ENCODE data around the gene GDF11. TPM values are rescaled to one million over a fixed set of nuclear protein-coding genes. Genes with fewer than 3 reads are reported as not detected.

The GDF11 gene
- total and polyA plus RNA-seq, 7 experiments from 2014 or later: 0.79 to 16.2 (median 6.9) TPM

DNA sequence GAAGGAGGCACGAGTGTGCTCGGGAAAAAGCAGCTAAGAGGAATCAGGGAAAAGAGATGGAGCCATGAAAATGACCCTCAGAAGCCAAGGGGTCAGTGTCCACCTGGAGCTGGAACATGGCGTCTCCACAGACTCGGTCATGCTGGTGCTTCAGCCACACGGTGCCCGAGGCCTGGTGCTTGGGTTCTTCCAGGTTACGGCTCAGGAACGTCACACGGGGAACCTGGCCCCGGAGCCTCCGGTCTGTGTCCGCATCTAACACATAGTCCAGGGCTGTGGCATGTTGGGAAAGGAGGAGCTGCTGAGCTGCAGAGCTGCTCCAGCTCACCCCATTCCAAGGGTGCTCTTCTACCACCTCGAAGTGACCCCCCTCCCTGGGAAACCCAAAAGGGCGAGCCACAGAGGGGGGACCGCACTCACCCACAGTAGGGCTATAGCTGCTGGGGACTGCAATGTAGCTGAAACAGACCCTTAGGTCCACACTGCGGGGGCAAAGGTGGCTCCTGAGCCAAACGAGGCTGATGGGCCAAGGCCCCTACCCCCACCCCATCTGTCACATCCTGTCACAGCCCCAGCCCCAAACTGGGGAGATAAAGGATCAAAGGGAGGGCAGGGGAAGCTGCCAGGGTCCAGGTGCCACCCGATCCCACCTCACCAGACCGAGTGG is 46.0 kb upstream of the GDF11 start:
- CTCF ChIA-PET: no interaction called here
- Histone ChIP-seq H3K27ac (ENCODE audit: low read depth, low read length) (no peak overlapping the region), H3K4me1 (ENCODE audit: control insufficient read depth in 2 of 2, insufficient read depth in 2 of 2, low read length in 2 of 2) (no peaks in the 10 kb centered on the region), H3K9me3 (ENCODE audit: control insufficient read depth in 2 of 3, low read length in 3 of 3) (no peaks in the 10 kb centered on the region), H3K27me3 (ENCODE audit: control insufficient read depth in 2 of 2, insufficient read depth in 2 of 2, low read length in 2 of 2) (no peaks in the 10 kb centered on the region), H3K4me3 (ENCODE audit: low read length) (no peak overlapping the region), H3K36me3 (ENCODE audit: control insufficient read depth in 2 of 3, insufficient read depth in 3 of 3, low read length in 3 of 3) (no peaks in the 10 kb centered on the region)
- DNase-seq (no peak), ATAC-seq (no peak)
- intact Hi-C loops (cut with micrococcal nuclease): no loop called here
- Mint-ChIP-seq H3K9me3 (no peaks in the 10 kb centered on the region), H3K4me3 (no peak overlapping the region), H3K27me3 (no peaks in the 10 kb centered on the region), H3K36me3 (no peaks in the 10 kb centered on the region), H3K4me1 (peaks cover 0 to 4% (median 0%) of the 10 kb centered on the region in 7 donors), H3K27ac (no peak overlapping the region)
- POLR2A ChIA-PET: no interaction called here

DNA sequence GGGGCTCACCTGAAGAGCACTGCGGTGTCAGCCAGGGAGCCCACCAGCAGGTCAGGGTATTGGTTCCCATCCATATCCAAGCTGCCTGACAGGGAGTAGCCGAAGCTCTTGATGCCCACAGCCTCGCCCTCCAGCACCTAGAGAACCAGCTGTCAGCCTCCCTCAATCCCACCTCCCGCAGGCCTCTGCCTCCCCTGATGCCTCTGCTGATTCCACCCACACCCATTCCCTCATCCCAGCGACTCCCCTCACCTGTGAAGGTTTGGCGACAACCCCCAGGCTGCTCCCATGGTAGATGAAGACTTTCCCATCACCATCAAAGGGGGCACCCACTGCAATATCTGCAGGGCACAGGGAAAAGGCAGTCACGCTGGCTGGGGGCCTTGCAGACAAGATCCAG is 45.2 kb upstream of the GDF11 start:
- ATAC-seq: no peak
- CTCF ChIA-PET: interaction anchor here (0.7 kb wide), 1 partner anchor 39 kb away, joined by 3 read pairs; no protein-coding TSS in a partner anchor
- no peaks in the 10 kb centered on the region for H3K27me3 ChIP-seq (ENCODE audit: control insufficient read depth in 2 of 2, insufficient read depth in 2 of 2, low read length in 2 of 2)

DNA sequence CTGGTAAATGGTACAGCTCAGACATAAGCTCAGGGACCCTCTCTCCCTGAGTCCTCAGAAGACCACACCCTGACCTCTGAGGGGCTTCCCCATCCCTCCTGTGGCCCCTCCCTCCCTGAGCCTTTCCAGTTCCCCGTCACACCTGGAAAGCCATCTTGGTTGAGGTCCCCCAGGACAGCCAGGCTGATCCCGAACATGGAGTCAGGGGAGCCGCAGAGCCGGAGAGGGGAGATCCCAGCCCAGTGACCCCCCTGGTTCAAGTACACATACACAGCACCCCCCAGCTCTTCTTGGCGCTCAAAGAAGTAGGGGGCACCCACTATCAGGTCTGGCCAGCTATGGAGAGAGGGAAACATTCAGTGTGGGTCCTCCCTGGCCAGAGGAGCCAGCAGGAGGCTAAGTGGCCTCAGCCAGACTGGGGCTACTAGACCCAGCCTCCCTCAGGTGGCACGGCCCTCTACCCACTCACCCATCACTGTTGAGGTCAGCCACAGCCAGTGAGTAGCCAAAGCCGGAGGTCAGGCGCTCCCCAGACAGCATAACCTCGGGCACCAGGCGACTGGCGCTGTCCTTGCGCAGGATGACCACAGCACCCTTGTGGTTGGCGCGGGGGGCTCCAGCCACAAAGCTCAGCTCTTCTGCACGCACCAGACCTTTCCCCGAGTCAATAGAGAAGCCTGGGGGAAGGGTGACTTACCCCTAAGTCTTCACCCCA is 44.5 kb upstream of the GDF11 start:
- Histone ChIP-seq H3K4me3 (ENCODE audit: low read length) (no peak overlapping the region), H3K27ac (ENCODE audit: low read depth, low read length) (no peak overlapping the region), H3K27me3 (ENCODE audit: control insufficient read depth in 2 of 2, insufficient read depth in 2 of 2, low read length in 2 of 2) (no peaks in the 10 kb centered on the region), H3K9me3 (ENCODE audit: control insufficient read depth in 2 of 3, low read length in 3 of 3) (no peaks in the 10 kb centered on the region), H3K36me3 (ENCODE audit: control insufficient read depth in 2 of 3, insufficient read depth in 3 of 3, low read length in 3 of 3) (no peaks in the 10 kb centered on the region), H3K4me1 (ENCODE audit: control insufficient read depth in 2 of 2, insufficient read depth in 2 of 2, low read length in 2 of 2) (no peaks in the 10 kb centered on the region)
- ATAC-seq: no peak
- intact Hi-C loops (cut with micrococcal nuclease): no loop called here
- Mint-ChIP-seq H3K4me3 (no peak overlapping the region), H3K4me1 (peaks cover 0 to 4% (median 0%) of the 10 kb centered on the region in 7 donors), H3K36me3 (no peaks in the 10 kb centered on the region), H3K9me3 (no peaks in the 10 kb centered on the region), H3K27ac (no peak overlapping the region), H3K27me3 (peaks cover 0 to 2% (median 0%) of the 10 kb centered on the region in 5 donors)
- POLR2A ChIA-PET: no interaction called here
- CTCF ChIA-PET: interaction anchor here (0.7 kb wide), 1 partner anchor 39 kb away, joined by 3 read pairs; no protein-coding TSS in a partner anchor
- no peak for DNase-seq

More for the DNA sequence above, 45.2 kb upstream of the GDF11 start:
- H3K27me3 Mint-ChIP-seq: no peaks in the 10 kb centered on the region
- H3K4me1 Mint-ChIP-seq: peaks cover 0 to 4% (median 0%) of the 10 kb centered on the region in 7 donors
- no peaks in the 10 kb centered on the region for H3K36me3 ChIP-seq (ENCODE audit: control insufficient read depth in 2 of 3, insufficient read depth in 3 of 3, low read length in 3 of 3)
- H3K9me3 ChIP-seq (ENCODE audit: control insufficient read depth in 2 of 3, low read length in 3 of 3): no peaks in the 10 kb centered on the region
- no peak overlapping the region for H3K27ac ChIP-seq (ENCODE audit: low read depth, low read length)
- no peak overlapping the region for H3K27ac Mint-ChIP-seq
- POLR2A ChIA-PET: no interaction called here
- intact Hi-C loops (cut with micrococcal nuclease): no loop called here
- H3K4me3 Mint-ChIP-seq: peak overlapping the region in 1 of 10 donors; percentile 51
- no peaks in the 10 kb centered on the region for H3K9me3 Mint-ChIP-seq
- H3K36me3 Mint-ChIP-seq: no peaks in the 10 kb centered on the region
- no peak overlapping the region for H3K4me3 ChIP-seq (ENCODE audit: low read length)
- no peak for DNase-seq
- H3K4me1 ChIP-seq (ENCODE audit: control insufficient read depth in 2 of 2, insufficient read depth in 2 of 2, low read length in 2 of 2): no peaks in the 10 kb centered on the region

DNA sequence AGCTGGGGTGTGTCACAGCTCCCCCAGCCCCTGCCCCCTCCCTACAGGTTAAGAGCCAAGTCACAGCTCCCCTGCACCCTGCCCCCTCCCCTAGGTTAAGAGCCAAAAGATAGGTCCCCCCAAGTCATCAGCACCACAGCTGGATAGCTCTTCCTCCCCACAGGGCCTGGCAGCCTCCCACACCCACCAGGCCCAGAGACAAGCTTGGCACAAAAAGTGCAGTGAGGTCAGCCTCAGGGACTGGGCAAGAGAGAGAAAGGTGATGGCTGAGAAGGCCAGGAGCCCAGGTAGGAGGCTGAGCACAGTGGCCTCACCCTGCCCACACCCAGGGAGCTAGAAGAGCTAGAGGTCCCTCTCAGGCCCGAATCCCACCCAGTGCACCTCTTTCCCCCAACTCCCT is 44.0 kb upstream of the GDF11 start:
- no peaks in the 10 kb centered on the region for H3K4me1 ChIP-seq (ENCODE audit: control insufficient read depth in 2 of 2, insufficient read depth in 2 of 2, low read length in 2 of 2)
- H3K27me3 ChIP-seq (ENCODE audit: control insufficient read depth in 2 of 2, insufficient read depth in 2 of 2, low read length in 2 of 2): no peaks in the 10 kb centered on the region
- Mint-ChIP-seq H3K36me3 (no peaks in the 10 kb centered on the region), H3K4me3 (no peak overlapping the region), H3K4me1 (peaks cover 0 to 4% (median 0%) of the 10 kb centered on the region in 7 donors), H3K27ac (no peak overlapping the region), H3K27me3 (peaks cover 0 to 6% (median 0%) of the 10 kb centered on the region in 5 donors), H3K9me3 (no peaks in the 10 kb centered on the region)
- CTCF ChIA-PET: no interaction called here
- H3K27ac ChIP-seq (ENCODE audit: low read depth, low read length): no peak overlapping the region
- ATAC-seq: no peak
- intact Hi-C loops (cut with micrococcal nuclease): no loop called here
- no peak overlapping the region for H3K4me3 ChIP-seq (ENCODE audit: low read length)
- no peak for DNase-seq
- POLR2A ChIA-PET: no interaction called here
- H3K36me3 ChIP-seq (ENCODE audit: control insufficient read depth in 2 of 3, insufficient read depth in 3 of 3, low read length in 3 of 3): no peaks in the 10 kb centered on the region
- no peaks in the 10 kb centered on the region for H3K9me3 ChIP-seq (ENCODE audit: control insufficient read depth in 2 of 3, low read length in 3 of 3)

DNA sequence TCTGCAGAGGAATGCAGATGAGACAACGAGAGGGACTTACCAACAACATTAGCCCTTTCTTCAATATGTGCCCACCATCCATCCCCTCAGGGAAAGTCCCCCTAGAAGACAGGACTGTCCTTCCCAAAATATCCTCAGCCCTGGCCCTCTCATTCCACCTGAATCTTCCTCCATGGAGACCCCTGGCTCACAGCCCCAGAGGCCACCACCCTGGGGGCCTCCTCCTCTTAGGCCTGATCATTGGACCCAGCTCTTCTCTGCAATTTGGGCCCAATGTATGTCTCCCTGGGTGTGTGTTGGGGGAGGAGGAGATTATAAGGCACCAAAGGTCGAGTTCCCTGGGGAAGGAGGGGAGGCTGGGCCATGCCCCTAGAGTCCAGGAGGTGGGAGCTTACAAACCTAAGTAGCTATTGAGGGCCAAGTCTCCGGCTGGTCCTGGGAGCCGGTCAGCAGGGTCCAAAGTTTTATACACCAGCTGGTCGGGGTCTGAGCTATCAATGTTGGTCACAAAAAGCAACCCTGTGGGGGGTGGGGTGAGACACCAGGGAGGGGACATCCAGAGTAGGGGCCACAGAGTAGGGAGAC is 43.4 kb upstream of the GDF11 start:
- Mint-ChIP-seq H3K36me3 (no peaks in the 10 kb centered on the region), H3K27ac (no peak overlapping the region), H3K27me3 (peaks cover 0 to 11% (median 0%) of the 10 kb centered on the region in 5 donors), H3K9me3 (no peaks in the 10 kb centered on the region), H3K4me3 (no peak overlapping the region), H3K4me1 (peaks cover 0 to 4% (median 0%) of the 10 kb centered on the region in 7 donors)
- H3K9me3 ChIP-seq (ENCODE audit: control insufficient read depth in 2 of 3, low read length in 3 of 3): no peaks in the 10 kb centered on the region
- intact Hi-C loops (cut with micrococcal nuclease): no loop called here
- no peaks in the 10 kb centered on the region for H3K27me3 ChIP-seq (ENCODE audit: control insufficient read depth in 2 of 2, insufficient read depth in 2 of 2, low read length in 2 of 2)
- no peaks in the 10 kb centered on the region for H3K36me3 ChIP-seq (ENCODE audit: control insufficient read depth in 2 of 3, insufficient read depth in 3 of 3, low read length in 3 of 3)
- POLR2A ChIA-PET: no interaction called here
- no peak overlapping the region for H3K27ac ChIP-seq (ENCODE audit: low read depth, low read length)
- no peak for DNase-seq
- no peak for ATAC-seq
- no peaks in the 10 kb centered on the region for H3K4me1 ChIP-seq (ENCODE audit: control insufficient read depth in 2 of 2, insufficient read depth in 2 of 2, low read length in 2 of 2)
- no peak overlapping the region for H3K4me3 ChIP-seq (ENCODE audit: low read length)
- CTCF ChIA-PET: interaction anchor here (1.0 kb wide), 1 partner anchor 43 kb away, joined by 3 read pairs; no protein-coding TSS in a partner anchor

DNA sequence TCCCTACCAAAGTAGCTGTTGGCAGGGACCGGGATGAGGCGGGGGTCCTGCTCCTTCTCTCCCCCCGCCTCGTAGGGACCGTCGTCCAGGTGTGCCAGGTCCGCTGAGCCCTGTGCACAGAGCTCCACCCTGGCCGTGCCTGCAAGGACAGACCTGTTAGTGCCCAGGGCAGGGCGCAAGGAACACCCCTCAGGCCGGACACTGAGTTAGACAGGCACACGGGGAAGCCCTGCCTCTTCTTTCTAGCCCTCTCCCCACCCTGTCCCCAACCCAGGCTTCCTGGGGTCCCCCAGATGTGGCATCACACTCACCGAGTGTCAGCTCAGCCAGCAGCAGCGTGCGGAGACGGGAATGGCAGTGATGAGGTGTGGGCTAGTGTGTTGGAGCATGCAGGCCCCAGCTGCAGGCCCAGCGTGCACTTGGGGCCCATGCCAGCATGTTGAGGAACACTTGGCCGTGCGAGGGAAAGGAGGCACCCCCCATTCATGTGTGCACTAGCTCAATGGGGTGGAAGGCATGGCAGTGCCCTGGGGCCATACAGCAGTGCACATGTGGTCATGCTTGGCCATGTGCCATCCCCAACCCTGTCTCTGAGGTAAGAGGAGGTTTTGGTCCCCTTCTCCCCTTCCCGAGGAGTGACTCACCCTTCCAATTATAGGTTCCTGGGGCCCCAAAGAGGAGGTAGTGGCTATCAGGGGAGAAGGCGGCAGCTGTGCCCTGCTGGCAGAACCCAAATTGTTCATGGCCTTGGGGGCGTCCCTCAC is 42.5 kb upstream of the GDF11 start:
- ATAC-seq (no peak), DNase-seq (no peak)
- no peak overlapping the region for H3K4me3 ChIP-seq (ENCODE audit: low read length)
- Mint-ChIP-seq H3K27me3 (peaks cover 0 to 12% (median 0%) of the 10 kb centered on the region in 5 donors), H3K36me3 (no peaks in the 10 kb centered on the region), H3K27ac (no peak overlapping the region), H3K4me1 (peaks cover 0 to 4% (median 0%) of the 10 kb centered on the region in 7 donors), H3K9me3 (no peaks in the 10 kb centered on the region), H3K4me3 (no peak overlapping the region)
- intact Hi-C loops (cut with micrococcal nuclease): no loop called here
- no peaks in the 10 kb centered on the region for H3K9me3 ChIP-seq (ENCODE audit: control insufficient read depth in 2 of 3, low read length in 3 of 3)
- no peaks in the 10 kb centered on the region for H3K36me3 ChIP-seq (ENCODE audit: control insufficient read depth in 2 of 3, insufficient read depth in 3 of 3, low read length in 3 of 3)
- POLR2A ChIA-PET: no interaction called here
- H3K27ac ChIP-seq (ENCODE audit: low read depth, low read length): no peak overlapping the region
- CTCF ChIA-PET: interaction anchor here (1.0 kb wide), 1 partner anchor 44 kb away, joined by 3 read pairs; no protein-coding TSS in a partner anchor
- H3K4me1 ChIP-seq (ENCODE audit: control insufficient read depth in 2 of 2, insufficient read depth in 2 of 2, low read length in 2 of 2): no peaks in the 10 kb centered on the region
- no peaks in the 10 kb centered on the region for H3K27me3 ChIP-seq (ENCODE audit: control insufficient read depth in 2 of 2, insufficient read depth in 2 of 2, low read length in 2 of 2)

All from naive thymus-derived CD4-positive, alpha-beta T cell (primary cell).